Neural progenitor cell (in vitro differentiated cells): ENCODE measurements around the gene KERA.

ENCODE experiments used
- CTCF ChIP-seq: fragments of 200-600 bp; sonication (generic); IDR thresholded peaks from 2 replicates; pipeline ENCODE4 v1.5.1; 2017; ENCODE audit warnings: antibody characterized with exemption, mild to moderate bottlenecking
- EZH2 ChIP-seq: fragments of 200-600 bp; sonication (generic); IDR thresholded peaks from 2 replicates; pipeline ENCODE4 v1.6.1; 2017; ENCODE audit warnings: antibody characterized with exemption, mild to moderate bottlenecking, moderate library complexity

GRCh38 chr12:91100906-91101305, 43.1 kb upstream of the KERA start:
- TF ChIP-seq CTCF (no peak), EZH2 (no peak)
